ENCODE results near the gene ABHD2.

GRCh38 chr15:89165677-89166076, 77.4 kb downstream of the ABHD2 start:
- no peak for TF ChIP-seq CTCF (IDR thresholded peaks at IDR 0.05)
- no peak for TF ChIP-seq ZFX (IDR thresholded peaks at IDR 0.05; ENCODE audit: borderline replicate concordance)

All from 22Rv1 (cell line).